ENCODE results near the gene FKTN.

Gene FKTN

GRCh38 chr9:105672711-105673234 lies 114.8 kb downstream of the FKTN start:
- DNase-seq (ENCODE audit: extremely low spot score, insufficient read length, low read depth): no peak
- peak; percentile 52 for FAIRE-seq

GRCh38 chr9:105673850-105674387 lies 116.0 kb downstream of the FKTN start:
- DNase-seq (ENCODE audit: extremely low spot score, insufficient read length, low read depth): no peak
- no peak for FAIRE-seq

- DNase-seq (ENCODE audit: extremely low spot score, insufficient read length, low read depth) (no peak), FAIRE-seq (no peak)
Measured at GRCh38 chr9:105676351-105676923, 118.5 kb downstream of the FKTN start.

- FAIRE-seq: no peak
- DNase-seq (ENCODE audit: extremely low spot score, insufficient read length, low read depth): no peak
Measured at GRCh38 chr9:105678163-105678562, 120.2 kb downstream of the FKTN start.

GRCh38 chr9:105678781-105679180 lies 120.8 kb downstream of the FKTN start:
- FAIRE-seq: no peak
- DNase-seq (ENCODE audit: extremely low spot score, insufficient read length, low read depth): no peak

GRCh38 chr9:105679257-105680022 lies 121.5 kb downstream of the FKTN start:
- FAIRE-seq: no peak

GRCh38 chr9:105681313-105681712 lies 123.4 kb downstream of the FKTN start:
- DNase-seq (ENCODE audit: extremely low spot score, insufficient read length, low read depth) (no peak), FAIRE-seq (no peak)

More at GRCh38 chr9:105679257-105680022, 121.5 kb downstream of the FKTN start:
- DNase-seq (ENCODE audit: extremely low spot score, insufficient read length, low read depth): no peak

GRCh38 chr9:105681724-105682123 lies 123.8 kb downstream of the FKTN start:
- DNase-seq (ENCODE audit: extremely low spot score, insufficient read length, low read depth) (no peak), FAIRE-seq (no peak)

GRCh38 chr9:105683688-105684275 lies 125.9 kb downstream of the FKTN start:
- FAIRE-seq: no peak

GRCh38 chr9:105686936-105687335 lies 129.0 kb downstream of the FKTN start:
- DNase-seq (ENCODE audit: extremely low spot score, insufficient read length, low read depth): no peak

More at GRCh38 chr9:105683688-105684275, 125.9 kb downstream of the FKTN start:
- no peak for DNase-seq (ENCODE audit: extremely low spot score, insufficient read length, low read depth)

More at GRCh38 chr9:105686936-105687335, 129.0 kb downstream of the FKTN start:
- FAIRE-seq: no peak
